HepG2 (cell line): ENCODE data around the gene FOXL3. TPM values are rescaled to one million over a fixed set of nuclear protein-coding genes. Genes with fewer than 3 reads are reported as not detected.
A peak's percentile ranks its signal among the peaks of the same experiment; 100 is the strongest.

ENCODE experiments used
- ATAC-seq: fragments of 200-7000 bp; cut with Tn5 transposase; 3 replicates; pipeline ENCODE4 v1.9.1; 2020; ENCODE audit warnings: mild to moderate bottlenecking, moderate library complexity
- BruUV-seq: library from RNA; stranded (reverse); fragments of 400-500 nt; replicated peaks from 2 replicates; lab custom pipeline; 2021; lab: Mats Ljungman, UMichigan
- CTCF ChIA-PET: fragments of 300-600 bp; formaldehyde crosslinking; extraction: SDS; loops from one replicate; lab custom pipeline; 2021; ENCODE audit warnings: low total read pairs, inconsistent platforms, low intra/inter-chr PET ratio; lab: Yijun Ruan, JAX
- POLR2A ChIA-PET: fragments of 350-600 bp; sonication (Branson Sonifier 250); formaldehyde crosslinking; loops from one replicate; lab custom pipeline; 2020; ENCODE audit warnings: antibody characterized with exemption, inconsistent platforms; lab: Yijun Ruan, JAX
- DNase-seq: peaks from one replicate; pipeline ENCODE4 v3.0.0-alpha.2; 2015; ENCODE audit warnings: low spot score
- FAIRE-seq: peaks from 3 replicates; lab custom pipeline; 2011; peaks lifted over from hg19 to GRCh38; lab: Jason Lieb, UNC
- H2AFZ ChIP-seq: one replicate; pipeline ENCODE4 v1.6.1; 2011; ENCODE audit warnings: low read length, inconsistent platforms
- H3K27ac ChIP-seq: fragments of 300-600 bp; 3 replicates; pipeline ENCODE4 v1.8.0; 2011; ENCODE audit warnings: mixed run types, mild to moderate bottlenecking, mixed read lengths, low read length, inconsistent platforms; ENCODE audit not compliant: insufficient read depth; ENCODE audit errors: extremely low read length
- H3K27me3 ChIP-seq, 2 experiments: fragments of 200-600 bp in 1 of 2; 2 replicates in 1 of 2; 3 replicates in 1 of 2; pipeline versions ENCODE4 v1.6.0 to v1.8.0; 2011; ENCODE audit warnings: low read length in 2 of 2, mild to moderate bottlenecking in 2 of 2, moderate library complexity in 2 of 2, inconsistent platforms in 1 of 2; ENCODE audit not compliant: insufficient read depth in 2 of 2, control insufficient read depth in 1 of 2
- H3K36me3 ChIP-seq, 2 experiments: fragments of 200-600 bp in 1 of 2; replicated peaks in 1 of 2; 2 replicates in 1 of 2; 3 replicates in 1 of 2; pipeline versions ENCODE4 v1.5.1 to v1.8.0; 2011; ENCODE audit warnings: low read length in 2 of 2, inconsistent platforms in 1 of 2; ENCODE audit not compliant: insufficient read depth in 2 of 2, control insufficient read depth in 1 of 2
- H3K4me1 ChIP-seq: 2 replicates; pipeline ENCODE4 v1.5.1; 2012; ENCODE audit warnings: low read length, inconsistent platforms; ENCODE audit not compliant: insufficient read depth
- H3K4me2 ChIP-seq: 2 replicates; pipeline ENCODE4 v1.6.0; 2011; ENCODE audit warnings: low read depth, low read length, inconsistent platforms
- H3K4me3 ChIP-seq, 3 experiments: fragments of 200-600 bp in 1 of 3; sonication (generic), shearing (Covaris generic) in 1 of 3; replicated peaks in 1 of 3; 2 replicates each; pipeline ENCODE4 v1.5.1; 2011 to 2016; ENCODE audit warnings: low read length in 3 of 3, inconsistent platforms in 2 of 3, low read depth in 2 of 3, mild to moderate bottlenecking in 2 of 3, control low read depth in 1 of 3, mixed read lengths in 1 of 3; ENCODE audit not compliant: insufficient read depth in 1 of 3
- H3K79me2 ChIP-seq: one replicate; pipeline ENCODE4 v1.6.1; 2011; ENCODE audit warnings: low read length, inconsistent platforms; ENCODE audit not compliant: insufficient read depth
- H3K9ac ChIP-seq: 2 replicates; pipeline ENCODE4 v1.6.0; 2011; ENCODE audit warnings: mild to moderate bottlenecking, low read depth, low read length, inconsistent platforms; ENCODE audit not compliant: insufficient read depth
- H3K9me3 ChIP-seq: 2 replicates; pipeline ENCODE4 v1.5.1; 2012; ENCODE audit warnings: mild to moderate bottlenecking, low read length
- H4K20me1 ChIP-seq: 2 replicates; pipeline ENCODE4 v1.6.0; 2011; ENCODE audit warnings: inconsistent platforms, mild to moderate bottlenecking, low read length, moderate library complexity; ENCODE audit not compliant: insufficient read depth
- AKAP8 ChIP-seq: sonication (generic); formaldehyde crosslinking; IDR thresholded peaks from 2 replicates; pipeline ENCODE4 v1.5.1; 2020; ENCODE audit warnings: mild to moderate bottlenecking, missing genetic modification reagents
- ZNF20 ChIP-seq: sonication (generic); formaldehyde crosslinking; IDR thresholded peaks from 2 replicates; pipeline ENCODE4 v1.4.0; 2020; ENCODE audit warnings: mild to moderate bottlenecking, moderate library complexity, missing genetic modification reagents
- ZNF24 ChIP-seq: fragments of 450-650 bp; IDR thresholded peaks from 2 replicates; pipeline ENCODE4 v1.6.1; 2017; ENCODE audit warnings: antibody characterized with exemption, mild to moderate bottlenecking
- WGBS: methylation state at CpG from one replicate; pipeline ENCODE4 v1.1.6; 2017; ENCODE audit warnings: low lambda C conversion rate; 5-methylcytosine and 5-hydroxymethylcytosine counted together
- in situ Hi-C: cut with HindIII; loops from 2 replicates; pipeline ENCODE4 v1.10.0; 2017; ENCODE audit warnings: low pct_unique_long_range_greater_than_20kb; ENCODE audit not compliant: extremely low pct_ligation_motif_present
- intact Hi-C: fragments of 100-400 bp; cut with micrococcal nuclease; formaldehyde crosslinking; loops from one replicate; pipeline ENCODE4 v1.10.0; 2022; ENCODE audit not compliant: unreplicated experiment
- polyA plus RNA-seq, 8 experiments: library from polyadenylated mRNA; depleted of rRNA in 3 of 8; stranded (reverse) in 7 of 8; unstranded in 1 of 8; fragments of >200 nt; fragmentation: Illumina TruSeq in 4 of 8; extraction: Trizol in 4 of 8; gene quantifications; 2 replicates each; pipeline versions ENCODE4 v1.2.1 to v1.2.3, GENCODE V29; 2011 to 2016; ENCODE audit warnings: low read depth in 4 of 8, missing spikeins in 1 of 8, mixed read lengths in 1 of 8; ENCODE audit not compliant: insufficient read depth in 1 of 8
- total RNA-seq, 5 experiments: library from RNA; depleted of rRNA; stranded (reverse); fragments of >200 nt; fragmentation: Illumina TruSeq; extraction: Trizol; gene quantifications; 2 replicates each; pipeline ENCODE4 v1.2.3, GENCODE V29; 2016; ENCODE audit warnings: low read depth in 1 of 5
- TF ChIP-seq, protein P1 (sequence below): sonication (generic); formaldehyde crosslinking; IDR thresholded peaks from 2 replicates; pipeline ENCODE4 v1.5.1; 2020; ENCODE audit warnings: missing genetic modification reagents, mild to moderate bottlenecking, borderline replicate concordance
- TF ChIP-seq, protein P2 (sequence below), 2 experiments: sonication (generic) in 1 of 2; formaldehyde crosslinking in 1 of 2; IDR thresholded peaks; 2 replicates each; pipeline versions ENCODE4 v1.4.0 to v1.6.1; 2018 to 2020; ENCODE audit warnings: missing genetic modification reagents in 2 of 2, borderline replicate concordance in 1 of 2, low read depth in 1 of 2, mild to moderate bottlenecking in 1 of 2, missing biosample characterization in 1 of 2

The FOXL3 gene
- total and polyA plus RNA-seq, 2 of the 13 experiments (the other 11 are each of a cell fraction or from before 2014, with no cell fraction given), result not detected

DNA sequence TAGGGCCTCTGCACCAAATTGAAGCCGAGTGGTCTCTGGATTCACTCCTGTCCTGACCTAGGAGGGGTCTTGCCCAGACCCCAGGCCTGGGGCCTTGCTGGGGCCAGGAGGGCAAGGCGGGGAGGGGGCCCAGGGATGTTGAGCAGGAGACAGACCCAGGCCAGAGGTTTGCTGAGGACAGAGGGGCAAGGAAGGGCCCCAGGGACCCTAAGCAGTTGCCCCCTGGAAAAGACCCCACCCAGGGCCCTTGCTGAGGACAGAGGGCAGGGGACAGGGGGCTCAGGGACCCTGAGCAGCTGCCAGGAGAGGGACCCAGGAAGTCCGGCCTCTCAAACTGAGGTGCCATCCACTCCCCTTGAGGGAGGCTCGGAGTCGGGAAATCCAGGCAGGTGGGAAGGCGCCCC lies 32.7 kb downstream of the FOXL3 start (continued):
- TF ChIP-seq, protein P1, sequence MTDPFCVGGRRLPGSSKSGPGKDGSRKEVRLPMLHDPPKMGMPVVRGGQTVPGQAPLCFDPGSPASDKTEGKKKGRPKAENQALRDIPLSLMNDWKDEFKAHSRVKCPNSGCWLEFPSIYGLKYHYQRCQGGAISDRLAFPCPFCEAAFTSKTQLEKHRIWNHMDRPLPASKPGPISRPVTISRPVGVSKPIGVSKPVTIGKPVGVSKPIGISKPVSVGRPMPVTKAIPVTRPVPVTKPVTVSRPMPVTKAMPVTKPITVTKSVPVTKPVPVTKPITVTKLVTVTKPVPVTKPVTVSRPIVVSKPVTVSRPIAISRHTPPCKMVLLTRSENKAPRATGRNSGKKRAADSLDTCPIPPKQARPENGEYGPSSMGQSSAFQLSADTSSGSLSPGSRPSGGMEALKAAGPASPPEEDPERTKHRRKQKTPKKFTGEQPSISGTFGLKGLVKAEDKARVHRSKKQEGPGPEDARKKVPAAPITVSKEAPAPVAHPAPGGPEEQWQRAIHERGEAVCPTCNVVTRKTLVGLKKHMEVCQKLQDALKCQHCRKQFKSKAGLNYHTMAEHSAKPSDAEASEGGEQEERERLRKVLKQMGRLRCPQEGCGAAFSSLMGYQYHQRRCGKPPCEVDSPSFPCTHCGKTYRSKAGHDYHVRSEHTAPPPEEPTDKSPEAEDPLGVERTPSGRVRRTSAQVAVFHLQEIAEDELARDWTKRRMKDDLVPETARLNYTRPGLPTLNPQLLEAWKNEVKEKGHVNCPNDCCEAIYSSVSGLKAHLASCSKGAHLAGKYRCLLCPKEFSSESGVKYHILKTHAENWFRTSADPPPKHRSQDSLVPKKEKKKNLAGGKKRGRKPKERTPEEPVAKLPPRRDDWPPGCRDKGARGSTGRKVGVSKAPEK (CRISPR knock-in tag), result no peak
- no peak for TF ChIP-seq ZNF24

DNA sequence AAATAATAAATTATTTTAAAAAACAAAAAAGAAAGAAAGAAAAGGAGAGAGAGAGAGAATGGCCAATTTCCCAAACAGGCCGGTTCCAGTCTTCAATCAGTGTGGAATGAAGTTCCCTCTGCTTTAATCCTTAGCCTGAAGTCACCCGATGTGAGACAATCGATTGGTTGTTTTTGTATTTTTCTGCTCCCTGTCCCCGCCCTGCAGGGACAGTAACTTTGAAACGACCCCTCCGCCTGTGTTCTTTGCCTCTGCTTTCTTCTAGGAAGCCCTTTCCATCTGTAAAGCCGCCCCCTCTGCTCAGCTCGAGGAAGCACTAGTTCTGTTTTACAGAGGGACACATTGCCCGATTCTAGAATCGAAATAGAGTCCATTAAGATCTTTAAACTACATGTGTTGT lies 33.4 kb downstream of the FOXL3 start:
- Histone ChIP-seq H2AFZ (peak overlapping the region; percentile 33), H3K27me3 (peaks cover 4 to 46% of the 10 kb centered on the region in 2 experiments), H3K27ac (no peak overlapping the region), H3K4me2 (peak overlapping the region; percentile 51; the same call in 1 of the 2 replicates), H3K36me3 (no peaks in the 10 kb centered on the region), H3K4me3 (no peak overlapping the region), H3K4me1 (peaks cover 65% of the 10 kb centered on the region), H4K20me1 (no peaks in the 10 kb centered on the region), H3K9me3 (no peaks in the 10 kb centered on the region), H3K79me2 (no peaks in the 10 kb centered on the region), H3K9ac (no peak overlapping the region)
- BruUV-seq, result no TSS peak
- FAIRE-seq, result peak; percentile 37
- ChIA-PET CTCF (no interaction called here), POLR2A (no interaction called here)
- intact Hi-C loops (no loop called here), in situ Hi-C loops (loop anchor here (10.0 kb wide), 1 partner anchor 311 kb away; no protein-coding TSS in a partner anchor)
- DNase-seq, result no peak
- ATAC-seq, result no peak
- 12% methylated on average over 10 of the region's 10 CpGs for WGBS
- TF ChIP-seq, protein P2, sequence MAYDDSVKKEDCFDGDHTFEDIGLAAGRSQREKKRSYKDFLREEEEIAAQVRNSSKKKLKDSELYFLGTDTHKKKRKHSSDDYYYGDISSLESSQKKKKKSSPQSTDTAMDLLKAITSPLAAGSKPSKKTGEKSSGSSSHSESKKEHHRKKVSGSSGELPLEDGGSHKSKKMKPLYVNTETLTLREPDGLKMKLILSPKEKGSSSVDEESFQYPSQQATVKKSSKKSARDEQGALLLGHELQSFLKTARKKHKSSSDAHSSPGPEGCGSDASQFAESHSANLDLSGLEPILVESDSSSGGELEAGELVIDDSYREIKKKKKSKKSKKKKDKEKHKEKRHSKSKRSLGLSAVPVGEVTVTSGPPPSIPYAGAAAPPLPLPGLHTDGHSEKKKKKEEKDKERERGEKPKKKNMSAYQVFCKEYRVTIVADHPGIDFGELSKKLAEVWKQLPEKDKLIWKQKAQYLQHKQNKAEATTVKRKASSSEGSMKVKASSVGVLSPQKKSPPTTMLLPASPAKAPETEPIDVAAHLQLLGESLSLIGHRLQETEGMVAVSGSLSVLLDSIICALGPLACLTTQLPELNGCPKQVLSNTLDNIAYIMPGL (CRISPR knock-in tag; IDR thresholded peaks at IDR 0.05; ENCODE audit: borderline replicate concordance in 1 of 2, low read depth in 1 of 2), result no peak
- TF ChIP-seq AKAP8 (CRISPR knock-in tag), result no peak
- no peak for TF ChIP-seq ZNF20
